ENCODE measurements around the gene UPK3BL2.
"Not testable (repeated sequence)": the region's sequence is repeated elsewhere in the genome, so short reads cannot be mapped to it uniquely, and the experiment has no call there.

The UPK3BL2 gene

DNA sequence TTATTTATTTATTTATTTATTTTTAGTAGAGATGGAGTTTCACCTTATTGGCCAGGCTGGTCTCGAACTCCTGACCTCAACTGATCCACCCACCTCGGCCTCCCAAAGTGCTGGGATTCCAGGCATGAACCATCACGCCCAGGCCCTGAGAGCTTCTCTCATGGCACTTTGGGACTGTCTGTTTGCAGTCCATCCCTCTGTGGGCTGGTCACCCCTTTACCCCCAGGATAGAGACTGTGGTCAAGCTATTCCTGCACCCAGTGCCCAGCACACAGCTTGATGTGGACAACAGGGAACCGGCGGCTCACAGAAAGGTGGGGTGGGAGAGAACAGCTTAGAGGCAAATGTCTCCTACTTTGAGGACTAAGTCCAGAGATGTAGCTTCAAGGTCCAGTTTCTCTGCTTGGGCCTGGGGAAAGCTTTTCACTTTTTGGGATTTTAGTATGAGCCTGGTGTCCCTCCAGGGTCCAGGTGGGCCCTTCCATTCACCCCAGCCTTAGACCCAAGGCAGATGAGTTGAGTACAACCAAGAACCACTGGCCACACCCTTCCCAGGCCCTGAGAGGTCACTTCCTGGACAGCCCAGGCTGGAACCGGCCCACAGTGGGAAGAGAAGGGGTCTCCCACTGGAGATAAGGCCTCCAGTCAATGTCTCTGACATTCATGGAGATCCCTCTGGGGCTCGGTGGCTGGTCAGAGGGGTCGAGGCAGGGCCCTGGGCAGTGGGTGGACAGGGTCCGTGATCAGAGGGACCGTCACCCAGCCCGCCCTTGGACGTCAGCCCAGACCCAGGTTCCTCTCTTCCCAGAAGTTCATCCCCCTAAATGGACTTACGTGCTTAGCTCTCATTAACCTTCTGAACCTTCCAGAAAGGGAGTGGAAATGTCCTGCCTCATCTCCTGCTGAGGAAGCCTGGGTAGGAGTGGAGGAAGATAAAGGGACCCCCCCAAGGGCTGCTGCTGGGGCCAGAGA lies 15.4 kb downstream of the UPK3BL2 start:
- DNase-seq = not testable (repeated sequence)

DNA sequence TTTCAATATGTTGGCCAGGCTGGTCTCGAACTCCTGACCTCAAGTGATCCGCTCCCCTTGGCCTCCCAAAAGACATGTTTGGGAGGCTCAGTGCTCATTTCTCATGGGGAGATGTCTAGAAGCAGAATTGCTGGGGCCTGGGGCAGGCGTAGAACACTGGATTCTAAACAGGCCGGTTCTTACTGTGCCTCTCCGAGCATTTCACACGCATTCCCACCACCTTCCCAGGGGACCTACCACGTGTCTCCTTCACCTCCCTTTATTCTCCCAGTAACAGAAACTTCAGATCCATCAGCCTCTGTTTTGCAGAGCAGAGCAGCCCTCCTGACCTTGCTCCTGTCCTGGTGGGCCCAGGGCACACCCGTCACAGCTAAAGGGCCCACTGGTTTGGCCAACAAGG lies 16.3 kb downstream of the UPK3BL2 start:
- not testable (repeated sequence) for DNase-seq

DNA sequence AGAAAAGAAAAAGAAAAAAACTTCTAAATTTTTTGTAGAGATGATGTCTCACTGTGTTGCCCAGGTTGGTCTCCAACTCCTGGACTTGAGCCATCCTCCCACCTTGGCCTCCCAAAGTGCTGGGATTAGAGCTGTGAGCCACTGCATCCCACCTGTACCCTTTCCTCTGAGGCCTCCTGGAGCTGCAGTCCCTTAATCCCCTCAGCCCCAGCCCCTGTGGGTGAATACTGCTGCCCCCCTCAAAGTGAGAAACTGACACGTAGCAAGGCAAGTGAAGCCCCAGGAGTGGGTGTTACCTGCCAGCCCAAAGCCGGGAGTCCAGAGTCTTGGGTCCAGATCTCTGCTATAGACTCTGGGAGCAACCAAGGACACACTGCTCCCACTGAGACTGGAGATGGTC lies 18.7 kb downstream of the UPK3BL2 start:
- not testable (repeated sequence) for DNase-seq

DNA sequence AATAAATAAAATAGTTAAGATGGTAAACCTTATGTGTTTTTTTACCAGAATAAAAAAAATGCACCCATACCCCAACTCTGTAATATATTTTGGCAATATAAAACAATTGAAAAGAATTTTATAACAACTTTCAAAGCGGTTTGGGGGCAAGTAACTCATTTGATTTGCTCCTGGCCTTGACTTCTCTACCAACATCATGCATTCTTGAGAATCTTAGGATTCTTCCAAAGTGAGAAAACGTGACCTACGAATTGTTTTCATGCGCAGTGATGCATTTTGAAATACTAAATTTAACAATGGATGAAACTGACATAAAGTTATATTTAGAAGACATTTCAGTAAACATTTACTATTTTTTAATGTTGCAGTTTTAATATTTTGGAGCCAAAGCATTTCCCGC lies 22.7 kb downstream of the UPK3BL2 start:
- DNase-seq = not testable (repeated sequence)

DNA sequence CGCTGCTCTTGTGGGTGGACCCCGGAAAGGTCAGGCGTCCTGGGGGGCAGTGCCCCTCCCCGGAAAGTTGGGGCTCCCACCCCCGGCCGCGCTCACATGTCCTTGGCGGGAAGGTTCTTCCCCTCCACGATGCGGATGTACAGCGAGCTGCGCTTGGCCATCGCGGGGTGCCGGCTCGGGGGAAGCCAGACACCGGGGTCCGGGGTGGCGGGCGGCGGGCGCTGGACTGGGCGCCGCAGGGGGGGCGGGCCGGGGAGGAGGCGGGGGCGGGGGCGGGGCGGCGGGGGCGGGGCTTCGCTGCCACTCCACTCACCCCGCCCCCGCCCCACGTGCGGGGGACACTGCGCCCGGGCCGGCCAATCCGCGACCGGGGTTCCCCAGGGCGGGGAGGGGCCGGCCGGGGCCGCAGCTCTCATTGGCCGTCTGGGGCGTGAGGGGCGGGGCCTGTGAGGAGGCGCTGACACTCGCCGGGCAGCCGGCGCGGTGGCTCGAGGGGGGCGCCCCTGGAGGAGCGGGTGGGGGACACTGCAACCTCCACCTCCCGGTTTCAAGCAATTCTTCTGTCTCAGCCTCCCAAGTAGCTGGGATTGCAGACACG lies 25.8 kb downstream of the UPK3BL2 start, which contains the start of gene RASA4B:
TSS of gene RASA4B (minus strand) at position 228 of the 598 bp plus-strand sequence. CDS start at position 161, 67 bp downstream.
- not testable (repeated sequence) for DNase-seq

DNA sequence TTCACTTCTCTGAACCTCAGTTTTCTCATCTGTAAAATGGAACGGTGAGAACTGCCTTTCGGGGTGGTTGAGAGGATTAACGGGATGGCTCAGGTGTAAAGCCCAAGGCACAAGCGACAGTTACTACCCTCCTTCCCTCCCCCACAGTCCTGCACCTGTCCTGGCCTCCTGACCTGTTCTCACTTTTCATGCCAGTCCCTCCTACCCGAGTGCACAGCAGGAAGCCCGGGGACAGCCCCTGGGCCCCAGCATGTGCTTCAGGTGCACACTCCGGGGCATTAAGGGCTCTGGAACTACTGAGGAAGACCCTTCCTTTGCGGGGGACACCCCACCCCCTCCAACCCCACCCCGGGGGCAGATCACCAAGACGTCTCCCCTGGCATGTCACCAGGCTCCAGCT lies 26.5 kb downstream of the UPK3BL2 start:
- DNase-seq = not testable (repeated sequence)

DNA sequence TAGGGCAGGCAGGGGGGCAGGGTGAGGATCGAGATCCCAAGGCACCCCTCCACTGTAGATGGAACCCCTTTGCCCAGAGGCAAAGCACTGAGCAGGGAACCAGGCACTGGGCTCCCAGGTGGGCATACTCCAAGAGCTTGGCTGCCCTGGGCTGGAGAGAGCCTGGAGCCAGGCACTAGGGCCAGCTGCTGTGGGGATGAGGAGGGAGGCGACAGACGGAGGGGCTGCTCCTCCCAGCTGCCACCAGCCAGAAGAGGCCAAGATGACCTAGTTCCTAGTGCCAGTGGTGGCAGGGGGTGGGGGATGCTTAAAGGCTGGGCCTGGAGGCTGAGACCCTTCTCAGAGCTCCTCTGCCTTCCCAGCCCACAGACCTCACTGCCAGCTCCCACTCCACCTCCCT lies 27.6 kb downstream of the UPK3BL2 start:
- not testable (repeated sequence) for DNase-seq

DNA sequence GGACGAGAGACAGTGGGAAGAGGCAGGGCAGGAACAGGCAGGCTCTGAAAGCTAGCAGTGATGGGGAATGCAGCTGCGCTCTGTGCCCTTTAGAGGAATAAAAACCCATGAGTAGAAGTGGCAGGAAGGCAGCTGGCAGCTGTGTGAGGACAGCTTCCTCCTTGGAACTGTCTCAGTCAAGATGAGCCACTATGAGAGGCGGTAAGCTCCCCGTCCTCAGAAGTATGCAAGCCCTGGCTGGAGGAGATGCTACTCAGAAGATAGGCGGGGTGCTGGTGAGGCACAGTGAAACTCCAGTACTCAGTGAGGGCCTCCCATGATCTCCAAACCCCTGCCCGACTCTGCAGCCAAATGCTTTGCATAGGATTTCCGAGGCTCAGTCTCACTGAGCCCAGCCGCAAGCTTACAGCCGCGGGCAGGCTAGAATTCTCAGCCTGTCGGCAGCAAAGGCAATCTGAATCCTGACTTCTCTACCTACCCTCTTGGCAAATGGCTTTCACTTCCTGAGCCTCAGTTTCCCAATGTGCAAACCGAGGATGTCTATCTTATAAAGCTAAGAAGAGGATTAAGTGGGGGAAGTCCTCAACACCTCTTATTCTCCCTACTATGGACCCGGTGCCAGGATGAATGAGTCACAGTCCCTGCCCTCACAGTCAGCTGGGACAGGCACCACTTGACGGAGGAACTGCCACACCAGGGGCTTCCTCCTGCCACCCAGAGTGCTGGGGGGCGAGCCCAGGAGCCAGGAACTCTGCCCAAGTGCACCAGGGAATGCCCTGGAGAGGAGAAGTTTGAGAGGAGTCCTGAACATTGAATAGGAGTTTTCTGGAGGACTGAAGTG lies 28.4 kb downstream of the UPK3BL2 start:
- DNase-seq = not testable (repeated sequence)

DNA sequence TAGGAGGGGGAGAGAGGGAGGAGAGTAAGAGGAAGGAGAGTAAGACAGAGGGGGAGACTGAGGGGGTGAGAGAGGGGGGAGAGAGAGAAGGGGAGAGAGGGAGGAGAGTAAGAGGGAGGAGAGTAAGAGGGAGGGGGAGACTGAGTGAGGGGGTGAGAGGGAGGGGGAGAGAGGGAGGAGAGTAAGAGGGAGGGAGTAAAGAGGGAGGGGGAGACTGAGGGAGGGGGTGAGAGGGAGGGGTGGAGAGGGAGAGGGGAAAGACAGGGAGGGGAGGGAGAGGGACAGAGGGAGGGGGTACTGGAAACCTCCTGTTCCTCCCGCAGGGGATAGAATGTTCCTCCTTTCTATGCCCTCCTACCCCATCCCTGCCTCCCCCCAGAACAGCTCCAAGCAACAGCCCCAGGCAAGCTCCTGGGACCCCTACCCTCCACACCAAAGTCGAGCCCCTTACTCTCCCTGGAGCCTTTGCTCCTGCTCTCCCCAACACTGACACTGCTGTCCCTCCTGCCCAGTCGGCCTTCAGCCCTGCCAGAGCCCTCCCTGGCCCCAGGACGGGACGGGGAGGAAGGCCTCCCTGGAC lies 30.8 kb downstream of the UPK3BL2 start:
- DNase-seq = not testable (repeated sequence)

DNA sequence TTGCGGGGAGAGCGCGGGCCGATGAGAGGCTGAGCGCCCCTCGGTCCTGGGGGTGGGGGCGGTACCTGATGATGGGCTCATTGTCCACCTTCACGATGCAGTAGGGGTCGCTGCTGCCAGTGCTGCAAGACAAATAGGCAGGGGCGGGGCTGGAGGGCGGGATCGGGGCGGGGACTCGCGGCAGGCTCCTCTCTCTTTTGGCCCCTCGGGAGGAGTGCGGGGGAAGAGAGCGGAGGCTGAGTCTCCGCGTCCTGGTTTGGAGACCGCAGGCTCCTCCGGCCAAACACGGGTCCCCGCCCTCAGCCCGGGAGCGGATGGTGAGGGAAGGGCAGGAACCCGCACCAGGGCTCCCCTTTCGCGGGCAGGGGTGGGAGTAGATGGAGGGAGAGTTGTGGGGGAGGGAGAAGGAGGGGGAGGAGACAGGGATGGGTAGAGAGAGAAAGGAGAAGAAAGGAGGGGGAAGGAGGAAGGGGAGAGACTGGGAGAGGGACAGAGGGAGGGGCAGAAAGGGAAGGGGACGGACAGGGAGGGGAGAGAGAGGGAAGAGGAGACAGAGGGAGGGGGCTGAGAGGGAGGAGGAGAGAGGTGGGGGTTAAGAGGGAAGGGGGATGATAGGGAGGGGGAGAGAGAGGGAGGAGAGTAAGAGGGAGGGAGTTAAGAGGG lies 31.5 kb downstream of the UPK3BL2 start:
- not testable (repeated sequence) for DNase-seq

DNA sequence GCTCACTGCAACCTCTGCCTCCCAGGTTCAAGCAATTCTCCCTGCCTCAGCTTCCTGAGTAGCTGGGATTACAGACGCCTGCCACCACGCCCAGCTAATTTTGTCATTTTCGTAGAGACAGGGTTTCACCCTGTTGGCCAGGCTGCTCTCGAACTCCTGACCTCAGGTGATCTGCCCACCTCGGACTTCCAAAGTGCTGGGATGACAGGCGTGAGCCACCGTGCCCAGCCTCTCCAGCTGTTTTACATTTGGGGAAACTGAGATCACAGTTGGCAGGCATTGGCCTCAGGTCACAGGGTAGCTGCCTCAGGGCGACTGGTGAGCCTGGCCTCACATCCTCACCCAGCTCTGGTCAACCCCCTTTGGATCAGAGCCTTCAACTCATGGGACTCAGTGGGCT lies 32.9 kb downstream of the UPK3BL2 start:
- DNase-seq = not testable (repeated sequence)

DNA sequence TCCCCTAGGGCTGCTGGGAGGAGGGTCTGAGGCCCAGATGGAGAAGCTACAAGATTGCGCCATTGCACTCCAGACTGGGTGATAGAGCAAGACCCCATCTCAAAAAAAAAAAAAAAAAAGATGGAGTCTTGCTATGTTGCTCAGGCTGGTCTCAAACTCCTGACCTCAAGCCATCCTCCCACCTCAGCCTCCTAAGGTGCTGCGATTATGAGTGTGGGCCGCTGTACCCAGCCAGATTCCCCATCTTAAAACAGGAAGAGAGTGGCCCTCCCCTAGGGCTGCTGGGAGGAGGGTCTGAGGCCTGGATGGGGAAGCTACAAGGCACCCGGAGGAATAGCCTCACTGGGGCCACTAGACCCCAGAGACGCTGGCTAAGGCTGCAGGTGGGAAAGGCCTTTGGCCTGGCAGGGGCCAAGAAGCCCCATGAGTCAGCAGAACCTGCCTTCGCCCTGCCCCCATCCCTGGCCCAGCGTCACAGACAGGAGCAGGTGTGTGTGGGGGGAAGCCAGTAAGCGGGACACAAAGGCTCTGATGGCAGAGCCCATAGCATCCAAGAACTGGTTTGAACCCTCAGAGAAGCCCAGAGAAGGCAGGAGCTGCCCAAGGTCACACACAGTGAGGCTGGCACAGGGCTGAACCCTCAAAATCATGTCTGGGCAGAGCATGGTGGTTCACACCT lies 35.9 kb downstream of the UPK3BL2 start:
- not testable (repeated sequence) for DNase-seq

DNA sequence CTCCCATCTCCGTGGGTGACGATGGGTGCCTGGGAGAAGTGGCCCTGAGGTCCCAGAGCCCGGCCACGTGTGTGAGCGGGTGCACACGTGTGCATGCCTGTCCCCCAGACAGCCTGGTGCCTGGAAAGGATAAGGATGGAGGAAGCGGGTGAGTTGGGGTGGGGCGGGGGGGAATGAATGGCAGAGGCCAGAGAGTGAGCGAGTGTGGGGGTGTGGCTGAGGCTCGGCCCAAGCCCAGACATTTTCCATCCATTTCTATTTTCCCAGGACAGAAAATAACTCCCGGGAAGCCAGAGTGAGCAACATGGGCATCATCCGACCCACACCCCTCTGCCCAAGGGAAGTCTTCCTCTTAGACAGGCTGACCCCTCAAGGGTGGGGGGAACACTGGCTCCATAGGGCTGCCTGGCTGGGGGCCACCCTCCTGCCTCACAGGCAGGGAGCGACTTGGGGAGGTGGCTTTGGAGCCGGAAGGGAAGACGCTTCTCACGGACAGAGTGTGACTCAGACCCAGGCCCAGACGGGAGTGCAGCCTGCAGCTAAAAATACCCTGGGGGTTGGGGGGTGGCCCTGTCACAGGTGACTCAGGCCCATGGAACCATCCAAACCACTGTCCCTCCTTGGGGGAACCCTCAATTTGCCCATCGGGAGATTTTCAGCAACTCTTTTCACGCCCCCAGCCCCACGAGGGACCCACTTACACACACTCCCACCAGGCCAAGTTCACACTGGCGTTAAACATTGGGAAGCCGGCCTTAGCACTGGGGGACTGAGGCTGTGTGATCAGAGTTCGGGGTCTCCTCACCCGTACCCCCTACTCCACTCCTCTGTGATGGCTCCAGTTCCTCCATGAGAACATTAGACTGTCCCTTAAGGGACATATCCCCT lies 38.0 kb downstream of the UPK3BL2 start:
- not testable (repeated sequence) for DNase-seq

DNA sequence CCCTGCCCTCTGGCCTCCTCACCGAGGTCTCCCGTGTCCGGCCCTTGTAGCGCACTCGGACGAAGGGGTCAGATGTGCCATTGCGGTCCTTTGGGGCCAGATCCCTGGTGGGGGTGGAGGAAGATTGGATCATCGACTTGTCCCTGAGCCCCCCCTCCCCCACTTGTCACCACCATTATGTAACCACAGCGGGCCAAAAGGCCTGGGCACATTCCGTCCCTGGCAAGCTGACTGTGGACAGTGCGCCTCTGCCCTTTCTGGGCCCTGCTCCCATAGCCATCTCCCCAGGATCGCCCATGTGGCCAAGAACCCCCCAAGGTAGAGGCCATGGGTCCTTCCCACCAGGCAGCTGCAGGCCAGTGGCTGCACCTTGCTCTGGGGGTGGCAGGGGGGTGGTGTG lies 40.4 kb downstream of the UPK3BL2 start:
- DNase-seq = not testable (repeated sequence)

DNA sequence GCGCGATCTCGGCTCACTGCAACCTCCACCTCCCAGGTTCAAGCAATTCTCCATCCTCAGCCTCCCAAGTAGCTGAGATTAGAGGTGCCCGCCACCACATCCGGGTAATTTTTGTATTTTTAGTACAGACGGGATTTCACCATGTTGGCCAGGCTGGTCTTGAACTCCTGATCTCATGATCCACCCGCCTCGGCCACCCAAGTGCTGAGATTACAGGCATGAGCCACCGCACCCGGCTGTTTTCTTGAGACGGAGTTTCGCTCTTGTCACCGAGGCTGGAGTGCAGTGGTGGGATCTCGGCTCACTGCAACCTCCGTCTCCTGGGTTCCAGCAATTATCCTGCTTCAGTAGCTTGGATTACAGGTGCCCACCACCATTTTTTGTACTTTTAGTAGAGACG lies 45.2 kb downstream of the UPK3BL2 start:
- DNase-seq = not testable (repeated sequence)

DNA sequence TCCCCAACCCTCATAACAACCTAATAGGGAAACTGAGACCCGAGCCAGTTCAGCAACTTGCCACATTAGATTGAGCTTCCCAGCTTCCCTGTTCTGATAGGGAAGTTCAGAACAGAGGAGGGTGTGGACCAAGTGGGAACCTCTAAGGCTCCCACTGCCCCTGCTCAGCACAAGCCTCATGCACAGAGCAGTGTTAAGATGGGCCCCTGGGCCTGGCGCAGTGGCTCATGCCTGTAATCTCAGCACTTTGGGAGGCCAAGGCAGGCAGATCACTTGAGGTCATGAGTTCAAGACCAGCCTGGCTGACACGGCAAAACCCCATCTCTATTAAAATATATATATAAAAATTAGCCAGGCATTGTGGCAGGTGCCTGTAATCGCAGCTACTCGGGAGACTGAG lies 46.2 kb downstream of the UPK3BL2 start:
- DNase-seq = not testable (repeated sequence)

DNA sequence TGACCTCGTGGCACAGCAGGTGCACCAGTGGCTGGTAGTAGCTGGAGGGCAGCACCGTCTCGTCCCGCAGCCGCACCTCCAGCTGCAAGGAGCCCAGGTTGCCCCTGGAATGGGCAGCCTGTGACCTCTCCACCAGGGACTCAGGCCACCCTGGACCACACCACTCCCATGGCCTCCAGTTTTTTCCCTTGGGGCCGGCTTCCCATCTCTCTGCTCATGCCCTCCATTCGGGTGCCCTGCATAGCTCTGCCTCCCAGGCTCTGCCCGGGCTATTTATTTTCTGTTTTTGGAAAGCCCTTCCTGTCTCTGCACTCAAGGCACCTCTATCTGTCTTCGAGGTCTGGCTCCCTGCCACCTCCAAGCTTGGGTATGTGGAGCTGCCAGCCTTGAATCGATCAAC lies 46.6 kb downstream of the UPK3BL2 start:
- DNase-seq = not testable (repeated sequence)

DNA sequence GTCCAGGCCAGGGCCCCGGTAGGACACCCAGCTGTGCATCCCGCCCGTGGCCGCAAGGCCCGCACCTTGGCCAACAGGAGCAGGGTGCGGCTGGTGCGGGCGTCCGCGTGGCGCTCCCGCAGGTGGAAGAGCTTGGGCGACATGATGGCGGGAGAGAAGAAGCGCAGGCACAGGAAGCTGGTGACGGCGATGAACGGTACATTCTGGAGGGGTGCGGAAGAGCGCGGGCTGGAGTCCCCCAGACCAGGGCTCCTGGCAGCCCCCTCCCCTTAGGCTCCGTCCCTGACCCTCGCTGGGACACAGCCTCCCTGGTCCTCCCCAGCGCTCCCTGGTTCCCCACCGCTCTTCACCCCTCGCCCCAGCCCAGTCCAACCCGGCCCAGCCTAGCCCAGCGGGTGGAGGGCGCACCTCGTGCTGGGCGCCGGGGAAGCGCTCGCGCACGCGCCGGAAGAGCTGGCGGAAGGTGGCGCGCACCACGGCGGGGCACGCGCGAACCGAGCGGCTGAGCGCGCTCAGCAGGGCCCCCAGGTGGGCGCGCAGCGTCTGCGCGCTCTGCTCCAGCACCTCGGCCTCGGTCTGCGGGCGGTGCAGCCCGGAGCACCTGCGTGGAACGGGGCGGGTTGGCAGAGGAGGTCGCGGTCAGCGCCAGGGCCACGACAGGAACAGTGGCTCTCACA lies 48.9 kb downstream of the UPK3BL2 start:
- not testable (repeated sequence) for DNase-seq

DNA sequence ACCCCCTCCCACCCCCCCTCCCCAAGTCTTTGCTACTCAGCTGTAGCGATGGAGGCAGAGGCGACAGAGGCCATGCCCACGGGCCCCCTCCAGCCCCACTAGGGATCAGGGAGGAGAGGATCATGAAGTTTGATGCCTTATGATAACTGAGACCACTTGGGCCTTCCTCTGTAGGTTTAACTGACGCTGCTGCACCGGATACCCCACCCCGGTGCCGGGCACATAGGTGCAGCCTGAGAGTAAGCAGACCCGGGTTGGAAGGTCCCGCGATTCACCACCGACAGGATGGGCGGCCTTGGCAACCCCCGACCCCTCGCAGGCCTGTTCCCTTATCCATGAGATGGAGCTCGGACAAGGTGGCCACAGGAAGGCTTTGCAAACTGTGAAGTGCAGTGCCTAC lies 49.5 kb downstream of the UPK3BL2 start:
- not testable (repeated sequence) for DNase-seq

Measured in SIG-M5 (cell line).